Pancreas (tissue), 10 donors: ENCODE measurements around the gene HOXA3. TPM values are rescaled to one million over a fixed set of nuclear protein-coding genes. Genes with fewer than 3 reads are reported as not detected.

ENCODE experiments used
- ATAC-seq, 4 donors: fragments of 200-7000 bp; cut with Tn5 transposase; one replicate each; pipeline versions ENCODE4 v1.8.0 to v1.9.1; 2020; ENCODE audit warnings: mild to moderate bottlenecking in 4 of 4, moderate library complexity in 4 of 4
- DNase-seq, 6 donors: peaks; one replicate each; pipeline ENCODE4 v3.0.0-alpha.2; 2020
- FAIRE-seq: peaks from 2 replicates; lab custom pipeline; 2012; peaks lifted over from hg19 to GRCh38; lab: Jason Lieb, UNC
- H3K27ac ChIP-seq, 4 donors: fragments of 200-600 bp; sonication (generic); 1 replicate in 3 of 4; 2 replicates in 1 of 4; pipeline versions ENCODE4 v1.5.0 to v1.8.0; 2020
- H3K27me3 ChIP-seq, 4 donors: fragments of 200-600 bp; one replicate each; pipeline ENCODE4 v1.8.0; 2021
- H3K36me3 ChIP-seq, 3 donors: fragments of 200-600 bp; sonication (generic) in 1 of 3; one replicate each; pipeline versions ENCODE4 v1.5.0 to v1.8.0; 2020 to 2021
- H3K4me1 ChIP-seq, 3 donors: fragments of 200-600 bp; one replicate each; pipeline ENCODE4 v1.8.0; 2021
- H3K4me3 ChIP-seq, 4 donors: fragments of 200-600 bp; sonication (generic) in 2 of 4; one replicate each; pipeline versions ENCODE4 v1.5.0 to v1.8.0; 2020 to 2021
- H3K9me3 ChIP-seq, 4 donors: fragments of 200-600 bp; one replicate each; pipeline ENCODE4 v1.8.0; 2021
- WGBS, 2 donors: extraction: QIAGEN DNeasy Blood & Tissue Kit; methylation state at CpG; one replicate each; pipeline ENCODE4 v1.1.7; 2013; 5-methylcytosine and 5-hydroxymethylcytosine counted together
- intact Hi-C, 3 donors: fragments of 100-400 bp; cut with DNase I; formaldehyde crosslinking; loops; one replicate each; pipeline versions ENCODE4 v1.11.1 to v1.14.2; 2022
- polyA plus RNA-seq, 2 donors: library from polyadenylated mRNA; stranded (reverse); fragments of 200-250 nt; gene quantifications; one replicate each; pipeline ENCODE4 v1.2.3, GENCODE V29; 2013
- total RNA-seq, 6 donors: library from RNA; stranded (reverse); fragmentation: NEBNext Ultra II Directional in 4 of 6; extraction: Animal tissue kit (Norgen Biotek cat#: 25700) in 4 of 6; gene quantifications; one replicate each; pipeline versions ENCODE4 v1.2.1 to v1.2.4, GENCODE V29; 2021 to 2023
- TF ChIP-seq, protein P1 (sequence below), 4 donors: fragments of 200-600 bp; sonication (generic) in 3 of 4; IDR thresholded peaks; one replicate each; pipeline versions ENCODE4 v1.5.0 to v1.8.0; 2021; ENCODE audit warnings: antibody characterized with exemption in 4 of 4
- donor health status: healthy with polysubstance abuse.
- donor health status: DM: no; HTN: no; CAD: no; lungs with moderate emphysema.
- donor health status: DM: no; HTN: no; CAD: no.
- donor health status: control.
- donor health status: control.
- donor health status: Bipolar disorder and iron deficiency.
- donor health status: DM: yes; HTN: yes; CAD: no.
- donor health status: DM: no; HTN: no; CAD: no.
- donor health status: DM: no; HTN: no; CAD: no.
- donor health status: DM: yes; HTN: yes; CAD: no.

The HOXA3 gene
- total and polyA plus RNA-seq, 8 donors: 0.13 to 1.9 (median 0.43) TPM; not detected in 1

DNA sequence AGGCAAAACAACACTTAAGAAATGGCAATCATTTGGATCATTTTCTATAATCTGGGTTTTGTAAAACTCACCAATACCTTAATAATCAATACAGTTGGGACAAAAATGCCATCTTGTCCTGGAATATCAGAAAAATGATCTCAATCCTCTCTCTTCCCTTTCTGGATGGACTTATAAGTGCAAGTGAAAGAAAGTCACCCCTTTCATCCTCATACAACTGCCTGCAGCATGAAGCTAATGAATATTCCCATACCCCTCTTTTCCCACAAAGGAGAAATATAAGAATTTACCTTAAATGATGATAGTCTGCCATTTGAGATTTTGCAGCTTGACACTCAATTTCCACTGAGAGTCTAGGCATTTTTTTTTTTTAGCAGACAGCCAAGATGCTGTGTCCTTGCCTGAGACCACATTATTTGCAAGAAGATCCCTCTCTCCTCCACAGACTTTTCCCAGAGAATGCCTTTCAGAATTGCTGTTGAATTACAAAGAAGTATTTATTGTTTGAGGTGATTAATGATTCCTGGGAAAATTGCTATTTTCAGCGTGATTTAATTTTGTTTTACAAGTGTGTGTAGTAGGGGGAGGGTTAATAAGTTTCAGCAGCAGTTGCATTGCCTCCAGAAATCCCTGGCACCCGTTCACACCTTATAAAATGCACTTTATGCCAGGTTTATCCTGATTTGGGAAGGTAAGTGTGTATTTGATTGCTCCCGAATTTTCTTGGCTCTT, 25.6 kb downstream of the HOXA3 start:
- 7 to 18% methylated on average over 3 of the region's 3 CpGs for WGBS, 2 donors
- H3K4me3 ChIP-seq: no peak overlapping the region
- DNase-seq: no peak
- no peak overlapping the region for H3K27ac ChIP-seq
- intact Hi-C loops: no loop called here
- FAIRE-seq: no peak
- no peaks in the 10 kb centered on the region for H3K9me3 ChIP-seq
- no peaks in the 10 kb centered on the region for H3K36me3 ChIP-seq
- ATAC-seq: no peak
- peaks cover 0 to 68% (median 4%) of the 10 kb centered on the region in 4 donors for H3K27me3 ChIP-seq
- TF ChIP-seq, protein P1, sequence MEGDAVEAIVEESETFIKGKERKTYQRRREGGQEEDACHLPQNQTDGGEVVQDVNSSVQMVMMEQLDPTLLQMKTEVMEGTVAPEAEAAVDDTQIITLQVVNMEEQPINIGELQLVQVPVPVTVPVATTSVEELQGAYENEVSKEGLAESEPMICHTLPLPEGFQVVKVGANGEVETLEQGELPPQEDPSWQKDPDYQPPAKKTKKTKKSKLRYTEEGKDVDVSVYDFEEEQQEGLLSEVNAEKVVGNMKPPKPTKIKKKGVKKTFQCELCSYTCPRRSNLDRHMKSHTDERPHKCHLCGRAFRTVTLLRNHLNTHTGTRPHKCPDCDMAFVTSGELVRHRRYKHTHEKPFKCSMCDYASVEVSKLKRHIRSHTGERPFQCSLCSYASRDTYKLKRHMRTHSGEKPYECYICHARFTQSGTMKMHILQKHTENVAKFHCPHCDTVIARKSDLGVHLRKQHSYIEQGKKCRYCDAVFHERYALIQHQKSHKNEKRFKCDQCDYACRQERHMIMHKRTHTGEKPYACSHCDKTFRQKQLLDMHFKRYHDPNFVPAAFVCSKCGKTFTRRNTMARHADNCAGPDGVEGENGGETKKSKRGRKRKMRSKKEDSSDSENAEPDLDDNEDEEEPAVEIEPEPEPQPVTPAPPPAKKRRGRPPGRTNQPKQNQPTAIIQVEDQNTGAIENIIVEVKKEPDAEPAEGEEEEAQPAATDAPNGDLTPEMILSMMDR (IDR thresholded peaks at IDR 0.05): no peak
- H3K4me1 ChIP-seq: peaks cover 0 to 3% (median 0%) of the 10 kb centered on the region in 3 donors

- 22 to 30% methylated on average over 5 of the region's 5 CpGs for WGBS, 2 donors
- H3K27ac ChIP-seq: no peak overlapping the region
- no peaks in the 10 kb centered on the region for H3K36me3 ChIP-seq
- peaks cover 0 to 61% (median 4%) of the 10 kb centered on the region in 4 donors for H3K27me3 ChIP-seq
- H3K4me1 ChIP-seq: peaks cover 0 to 3% (median 0%) of the 10 kb centered on the region in 3 donors
- FAIRE-seq (no peak), DNase-seq (no peak), ATAC-seq (no peak)
- intact Hi-C loops: no loop called here
- TF ChIP-seq, protein P1 (IDR thresholded peaks at IDR 0.05): no peak
- H3K9me3 ChIP-seq: no peaks in the 10 kb centered on the region
- H3K4me3 ChIP-seq: no peak overlapping the region
These were observed 26.4 kb downstream of the HOXA3 start for GRCh38 chr7:27125986-27126394.

DNA sequence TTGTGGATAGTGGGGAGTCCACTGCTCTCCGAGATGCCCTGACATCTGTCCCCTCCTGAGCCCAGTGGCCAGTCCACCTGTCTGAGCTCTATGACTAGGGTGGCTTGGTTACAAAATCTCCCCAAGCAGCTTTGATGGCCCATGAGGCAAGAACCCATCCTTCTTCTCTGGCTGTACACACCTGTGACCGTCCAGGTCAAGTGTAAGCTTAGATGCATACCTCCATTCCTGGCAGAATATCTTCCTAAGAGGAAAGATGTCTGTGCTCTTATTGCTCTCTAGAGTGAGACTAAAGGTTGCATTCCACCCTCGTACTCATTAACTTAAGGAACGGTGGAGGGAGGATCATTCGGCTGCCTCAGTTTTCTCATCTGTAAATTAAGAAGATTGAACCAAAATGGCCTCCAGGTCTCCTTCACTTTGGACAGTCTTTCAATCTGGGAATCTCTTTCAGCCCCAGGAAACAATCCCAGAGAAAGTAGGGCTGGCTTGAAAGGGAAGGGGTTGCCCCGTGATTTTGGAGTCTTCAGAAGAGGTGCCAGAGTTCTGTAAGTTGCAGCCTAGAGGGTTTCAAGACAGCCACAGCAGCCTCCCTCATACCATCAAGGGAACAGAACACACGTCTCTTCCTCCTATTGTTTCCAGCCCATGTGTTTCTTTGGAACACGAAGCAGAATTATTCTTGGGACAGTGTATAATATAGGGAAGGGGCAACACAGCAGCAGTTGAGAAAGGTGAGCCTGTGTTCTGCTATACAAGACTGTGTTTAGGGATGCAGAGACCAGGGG, 27.3 kb downstream of the HOXA3 start:
- Histone ChIP-seq H3K27me3 (peaks cover 0 to 62% (median 4%) of the 10 kb centered on the region in 4 donors), H3K4me3 (no peak overlapping the region), H3K27ac (no peak overlapping the region), H3K4me1 (peaks cover 0 to 3% (median 0%) of the 10 kb centered on the region in 3 donors), H3K36me3 (no peaks in the 10 kb centered on the region), H3K9me3 (no peaks in the 10 kb centered on the region)
- TF ChIP-seq, protein P1 (IDR thresholded peaks at IDR 0.05): no peak
- no peak for ATAC-seq
- intact Hi-C loops: no loop called here
- 31 to 37% methylated on average over 8 of the region's 8 CpGs for WGBS, 2 donors
- no peak for DNase-seq
- FAIRE-seq: no peak

- DNase-seq (no peak), ATAC-seq (peak in 1 of 4 donors; percentile 57), FAIRE-seq (no peak)
- intact Hi-C loops: no loop called here
- Histone ChIP-seq H3K4me3 (no peak overlapping the region), H3K9me3 (no peaks in the 10 kb centered on the region), H3K27ac (no peak overlapping the region), H3K36me3 (no peaks in the 10 kb centered on the region), H3K4me1 (peaks cover 0 to 3% (median 0%) of the 10 kb centered on the region in 3 donors), H3K27me3 (peaks cover 0 to 56% (median 2%) of the 10 kb centered on the region in 4 donors)
- WGBS, 2 donors: 16 to 34% methylated on average over 43 of the region's 43 CpGs
- TF ChIP-seq, protein P1 (IDR thresholded peaks at IDR 0.05): no peak
These were observed 28.1 kb downstream of the HOXA3 start for GRCh38 chr7:27124096-27124901.
